Right lobe of liver (tissue), 6 donors: ENCODE measurements around the gene COL24A1. TPM values are rescaled to one million over a fixed set of nuclear protein-coding genes. Genes with fewer than 3 reads are reported as not detected.
"Not testable (repeated sequence)": the region's sequence is repeated elsewhere in the genome, so short reads cannot be mapped to it uniquely, and the experiment has no call there.

Experiments
- ATAC-seq, 4 donors: fragments of 200-7000 bp; cut with Tn5 transposase; one replicate each; pipeline ENCODE4 v1.9.1; 2020; ENCODE audit warnings: mild to moderate bottlenecking in 4 of 4, moderate library complexity in 4 of 4
- DNase-seq, 3 donors: peaks; one replicate each; pipeline ENCODE4 v3.0.0-alpha.2; 2020
- H3K27ac ChIP-seq, 3 donors: fragments of 200-600 bp; one replicate each; pipeline ENCODE4 v1.8.0; 2022
- H3K27me3 ChIP-seq, 2 donors: fragments of 200-600 bp; one replicate each; pipeline ENCODE4 v1.8.0; 2022
- H3K36me3 ChIP-seq, 4 donors: fragments of 200-600 bp; sonication (generic) in 1 of 4; one replicate each; pipeline versions ENCODE4 v1.5.1 to v1.8.0; 2017 to 2022; ENCODE audit warnings: control low read depth in 1 of 4
- H3K4me1 ChIP-seq, 4 donors: fragments of 200-600 bp; sonication (generic) in 1 of 4; one replicate each; pipeline versions ENCODE4 v1.5.1 to v1.8.0; 2017 to 2022; ENCODE audit warnings: control low read depth in 1 of 4
- H3K4me3 ChIP-seq, 3 donors: fragments of 200-600 bp; one replicate each; pipeline ENCODE4 v1.8.0; 2022
- H3K9me3 ChIP-seq, 4 donors: fragments of 200-600 bp; sonication (generic) in 1 of 4; one replicate each; pipeline versions ENCODE4 v1.5.1 to v1.8.0; 2017 to 2022; ENCODE audit warnings: control low read depth in 1 of 4
- POLR2A ChIP-seq: fragments of 450-650 bp; IDR thresholded peaks from one replicate; pipeline ENCODE4 v1.6.1; 2017; ENCODE audit warnings: antibody characterized with exemption, mild to moderate bottlenecking
- WGBS: methylation state at CpG from one replicate; pipeline ENCODE4 v1.1.6; 2018; ENCODE audit warnings: low coverage, low lambda C conversion rate; ENCODE audit not compliant: insufficient coverage; ENCODE audit errors: missing lambda C conversion rate; 5-methylcytosine and 5-hydroxymethylcytosine counted together
- intact Hi-C, 2 donors: fragments of 100-400 bp; cut with DNase I; formaldehyde crosslinking; loops; one replicate each; pipeline versions ENCODE4 v1.11.2 to v1.14.1; 2022
- total RNA-seq, 6 experiments: library from RNA; depleted of rRNA in 2 of 6; stranded (reverse); fragments of >200 nt in 2 of 6; fragmentation: NEBNext Ultra II Directional in 3 of 6; extraction: Animal tissue kit (Norgen Biotek cat#: 25700) in 3 of 6; gene quantifications; one replicate each; pipeline versions ENCODE4 v1.1.0 to v1.2.4, GENCODE V29; 2016 to 2023
- TF ChIP-seq, protein P1 (sequence below), 4 donors: fragments of 200-600 bp in 3 of 4; fragments of 450-650 bp in 1 of 4; IDR thresholded peaks; one replicate each; pipeline versions ENCODE4 v1.5.1 to v1.8.0; 2016 to 2022; ENCODE audit warnings: antibody characterized with exemption in 4 of 4, mild to moderate bottlenecking in 2 of 4
- donor health status: DM: no; HTN: yes; CAD: no.
- donor health status: DM: no; HTN: no; CAD: no.
- donor health status: DM: no; HTN: no; CAD: no.
- donor health status: DM: no; HTN: yes; CAD: no.
- donor health status: DM: no; HTN: yes; CAD: no.

Gene COL24A1
- total RNA-seq, 6 experiments from 2014 or later, result 0.05 to 0.07 TPM; not detected in 4

DNA sequence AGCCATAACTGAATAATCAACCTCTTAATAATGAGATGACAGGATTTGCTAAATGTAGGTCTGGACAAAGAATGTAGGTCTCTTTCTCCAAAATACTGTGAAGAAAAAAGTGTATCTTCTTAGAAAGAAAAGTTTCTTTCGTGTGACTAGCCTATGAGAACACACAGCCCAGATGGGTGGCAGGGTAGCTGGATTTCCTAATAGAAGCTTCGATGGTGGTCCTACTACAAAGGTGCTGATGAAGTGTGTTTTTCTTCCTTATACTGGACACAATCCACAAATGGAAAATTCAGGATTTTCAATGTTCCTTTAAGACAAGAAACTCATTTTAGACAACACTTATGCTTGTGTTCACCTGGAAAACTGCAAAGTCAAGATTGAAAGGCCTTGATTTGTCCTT lies 358.2 kb downstream of the COL24A1 start:
- intact Hi-C loops, result no loop called here
- 40% methylated on average over 2 of the region's 2 CpGs for WGBS
- no peaks in the 10 kb centered on the region for H3K4me1 ChIP-seq
- no peak overlapping the region for H3K4me3 ChIP-seq
- DNase-seq (no peak), ATAC-seq (no peak)
- H3K27me3 ChIP-seq, result no peaks in the 10 kb centered on the region
- TF ChIP-seq, protein P1, sequence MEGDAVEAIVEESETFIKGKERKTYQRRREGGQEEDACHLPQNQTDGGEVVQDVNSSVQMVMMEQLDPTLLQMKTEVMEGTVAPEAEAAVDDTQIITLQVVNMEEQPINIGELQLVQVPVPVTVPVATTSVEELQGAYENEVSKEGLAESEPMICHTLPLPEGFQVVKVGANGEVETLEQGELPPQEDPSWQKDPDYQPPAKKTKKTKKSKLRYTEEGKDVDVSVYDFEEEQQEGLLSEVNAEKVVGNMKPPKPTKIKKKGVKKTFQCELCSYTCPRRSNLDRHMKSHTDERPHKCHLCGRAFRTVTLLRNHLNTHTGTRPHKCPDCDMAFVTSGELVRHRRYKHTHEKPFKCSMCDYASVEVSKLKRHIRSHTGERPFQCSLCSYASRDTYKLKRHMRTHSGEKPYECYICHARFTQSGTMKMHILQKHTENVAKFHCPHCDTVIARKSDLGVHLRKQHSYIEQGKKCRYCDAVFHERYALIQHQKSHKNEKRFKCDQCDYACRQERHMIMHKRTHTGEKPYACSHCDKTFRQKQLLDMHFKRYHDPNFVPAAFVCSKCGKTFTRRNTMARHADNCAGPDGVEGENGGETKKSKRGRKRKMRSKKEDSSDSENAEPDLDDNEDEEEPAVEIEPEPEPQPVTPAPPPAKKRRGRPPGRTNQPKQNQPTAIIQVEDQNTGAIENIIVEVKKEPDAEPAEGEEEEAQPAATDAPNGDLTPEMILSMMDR (IDR thresholded peaks at IDR 0.05), result no peak
- no peak for TF ChIP-seq POLR2A
- H3K36me3 ChIP-seq, result no peaks in the 10 kb centered on the region
- H3K9me3 ChIP-seq, result no peaks in the 10 kb centered on the region
- H3K27ac ChIP-seq, result no peak overlapping the region

DNA sequence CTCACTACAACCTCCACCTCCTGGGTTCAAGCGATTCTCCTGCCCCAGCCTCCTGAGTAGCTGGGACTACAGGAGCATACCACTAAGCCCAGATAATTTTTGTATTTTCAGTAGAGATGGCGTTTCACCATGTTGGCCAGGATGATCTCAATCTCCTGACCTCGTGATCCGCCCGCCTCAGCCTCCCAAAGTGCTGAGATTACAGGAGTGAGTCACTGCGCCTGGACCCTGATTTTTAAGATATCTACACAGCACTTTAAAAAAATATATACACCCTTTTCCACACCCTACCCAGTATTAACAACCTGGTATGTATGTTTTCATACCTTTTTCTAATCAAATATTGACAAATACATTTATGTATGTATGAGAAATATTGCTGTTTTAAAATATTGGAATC lies 379.6 kb downstream of the COL24A1 start:
- ATAC-seq, intact Hi-C loops, H3K27me3 ChIP-seq: not testable (repeated sequence)

DNA sequence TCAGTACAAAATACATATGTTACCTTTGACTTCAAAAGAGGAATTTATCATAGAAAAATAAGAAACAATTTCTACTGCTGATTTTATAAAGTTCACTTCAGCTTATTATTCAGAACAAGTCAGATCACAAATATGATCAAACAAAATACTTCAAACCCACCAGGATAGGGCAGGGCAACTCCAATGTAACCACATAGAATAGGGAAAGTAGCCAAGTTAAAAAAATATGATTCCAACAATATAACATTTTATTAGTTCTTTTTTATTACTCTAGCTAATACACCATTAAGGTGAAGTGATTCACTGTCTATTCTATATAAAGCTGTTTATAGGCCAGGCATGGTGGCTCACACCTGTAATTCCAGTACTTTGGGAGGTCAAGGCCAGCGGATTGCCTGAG lies 393.8 kb downstream of the COL24A1 start:
- no peak overlapping the region for H3K27ac ChIP-seq
- no peaks in the 10 kb centered on the region for H3K9me3 ChIP-seq
- DNase-seq, result no peak
- no peak for TF ChIP-seq POLR2A
- TF ChIP-seq, protein P1 (IDR thresholded peaks at IDR 0.05), result no peak
- H3K4me3 ChIP-seq, result no peak overlapping the region
- no peaks in the 10 kb centered on the region for H3K27me3 ChIP-seq
- 73% methylated on average over 1 of the region's 1 CpG for WGBS
- no peaks in the 10 kb centered on the region for H3K36me3 ChIP-seq
- no peaks in the 10 kb centered on the region for H3K4me1 ChIP-seq
- intact Hi-C loops, result no loop called here
- no peak for ATAC-seq

More for the DNA sequence above, 379.6 kb downstream of the COL24A1 start:
- not testable (repeated sequence) for H3K9me3 ChIP-seq, H3K27ac ChIP-seq, DNase-seq, H3K4me3 ChIP-seq, H3K36me3 ChIP-seq, H3K4me1 ChIP-seq
- 92% methylated on average over 5 of the region's 6 CpGs for WGBS

DNA sequence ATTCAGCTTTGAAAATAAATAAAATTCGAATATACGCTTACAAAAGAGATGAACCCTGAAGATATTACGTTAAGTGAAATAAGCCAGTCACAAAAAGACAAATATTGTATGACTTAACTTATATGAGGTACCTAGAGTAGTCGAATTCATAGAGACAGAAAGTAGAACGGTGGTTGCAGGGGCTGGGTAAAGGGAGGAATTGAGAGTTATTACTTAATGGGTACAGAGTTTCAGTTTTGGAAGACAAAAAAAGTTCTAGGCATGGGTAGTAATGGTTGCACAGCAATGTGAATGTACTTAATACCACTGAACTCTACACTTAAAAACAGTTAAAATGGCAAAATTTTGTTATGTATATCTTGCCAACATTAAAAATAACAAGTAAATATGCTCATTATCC lies 399.7 kb downstream of the COL24A1 start:
- no peak for DNase-seq
- intact Hi-C loops, result no loop called here
- H3K9me3 ChIP-seq, result no peaks in the 10 kb centered on the region
- no peak for TF ChIP-seq POLR2A
- TF ChIP-seq, protein P1 (IDR thresholded peaks at IDR 0.05), result no peak
- H3K4me1 ChIP-seq, result no peaks in the 10 kb centered on the region
- H3K36me3 ChIP-seq, result no peaks in the 10 kb centered on the region
- H3K27me3 ChIP-seq, result no peaks in the 10 kb centered on the region
- no peak overlapping the region for H3K4me3 ChIP-seq
- 61% methylated on average over 5 of the region's 5 CpGs for WGBS
- no peak for ATAC-seq
- H3K27ac ChIP-seq, result no peak overlapping the region

DNA sequence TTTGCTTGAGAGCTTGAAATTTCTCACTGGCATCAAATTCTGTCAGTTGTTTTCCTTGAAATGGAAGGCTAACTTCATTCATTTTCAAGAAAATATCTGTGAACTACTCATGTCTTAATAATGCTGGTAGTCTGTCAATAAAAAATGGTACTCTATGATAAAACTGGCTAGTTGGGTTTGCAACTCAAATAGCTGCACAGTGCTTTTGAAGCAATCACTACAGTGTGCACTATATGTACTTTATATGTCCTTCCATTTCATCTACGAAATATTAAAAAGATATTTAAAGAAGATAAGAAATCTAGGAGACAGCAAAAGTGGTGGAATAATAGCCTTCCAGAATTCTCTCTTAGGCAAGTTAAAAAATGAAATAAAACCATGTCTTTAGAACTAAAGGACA lies 408.5 kb downstream of the COL24A1 start:
- ATAC-seq, result no peak
- WGBS, result 0% methylated on average over 1 of the region's 1 CpG
- Histone ChIP-seq H3K9me3 (no peaks in the 10 kb centered on the region), H3K4me1 (no peaks in the 10 kb centered on the region), H3K36me3 (no peaks in the 10 kb centered on the region), H3K27ac (no peak overlapping the region), H3K4me3 (no peak overlapping the region), H3K27me3 (no peaks in the 10 kb centered on the region)
- intact Hi-C loops, result no loop called here
- no peak for TF ChIP-seq POLR2A
- TF ChIP-seq, protein P1 (IDR thresholded peaks at IDR 0.05), result no peak
- no peak for DNase-seq
